Peyer's patch (tissue), 4 donors: ENCODE data around the gene MAML2.

Source experiments
- CTCF ChIP-seq, 6 experiments: fragments of 450-650 bp in 4 of 6; fragments of 200-600 bp in 2 of 6; sonication (generic) in 1 of 6; IDR thresholded peaks; one replicate each; pipeline ENCODE4 v1.5.1; 2017 to 2019; ENCODE audit warnings: antibody characterized with exemption in 6 of 6, mild to moderate bottlenecking in 3 of 6, moderate library complexity in 1 of 6
- POLR2A ChIP-seq, 2 donors: fragments of 450-650 bp; IDR thresholded peaks; one replicate each; pipeline ENCODE4 v1.5.1; 2017; ENCODE audit warnings: antibody characterized with exemption in 2 of 2, mild to moderate bottlenecking in 2 of 2, moderate library complexity in 2 of 2

DNA sequence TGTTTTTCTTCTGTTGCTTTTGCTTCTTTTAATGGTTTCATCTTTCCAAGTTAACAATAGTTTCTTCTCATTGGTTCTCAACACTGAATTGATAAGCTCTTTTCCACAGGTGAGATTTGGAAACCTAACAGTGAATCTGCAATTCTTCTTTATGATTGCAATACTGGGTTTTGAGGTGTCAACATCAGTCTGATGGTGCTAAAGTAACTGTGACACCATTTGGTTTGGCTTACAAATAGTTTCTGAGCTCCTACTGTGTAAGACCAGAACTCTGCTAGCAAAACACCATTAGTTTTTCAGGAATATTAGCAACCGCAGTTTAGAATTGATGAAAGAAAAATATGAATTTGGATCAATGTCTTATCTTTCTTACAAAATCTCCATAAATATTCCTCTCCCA, 58.6 kb downstream of the MAML2 start:
- TF ChIP-seq CTCF (IDR thresholded peaks at IDR 0.05) (no peak), POLR2A (IDR thresholded peaks at IDR 0.05) (no peak)
